ENCODE data around the gene SPO11. TPM values are rescaled to one million over a fixed set of nuclear protein-coding genes. Genes with fewer than 3 reads are reported as not detected.

SPO11 gene
- polyA plus RNA-seq, 4 donors: not detected

DNA sequence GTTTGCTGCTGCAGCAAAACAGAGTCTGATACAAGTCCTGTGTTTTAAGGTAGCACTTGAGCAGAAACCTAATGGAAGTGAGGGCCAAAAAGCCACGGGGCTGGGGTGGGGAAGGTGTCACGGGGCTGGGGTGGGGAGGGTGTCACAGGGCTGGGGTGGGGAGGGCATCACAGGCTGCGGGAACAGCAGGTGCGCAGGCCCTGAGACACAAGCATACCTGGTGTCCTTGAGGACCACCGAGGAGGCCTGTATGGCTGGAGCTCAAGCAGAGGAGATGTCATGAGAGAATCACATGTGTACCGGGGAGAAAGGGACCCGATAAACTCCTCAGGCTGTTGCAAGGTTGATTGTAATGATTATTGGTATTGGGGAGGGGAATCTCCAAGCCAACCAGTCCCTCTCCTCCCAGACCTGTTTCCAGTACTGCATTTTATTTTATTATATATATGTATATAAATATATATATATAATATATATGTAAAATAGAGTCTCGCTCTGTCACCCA lies 13.6 kb upstream of the SPO11 start:
- Histone ChIP-seq H3K36me3 (ENCODE audit: control insufficient read depth in 3 of 3, insufficient read depth in 2 of 3, low read depth in 1 of 3, low read length in 3 of 3) (no peaks in the 10 kb centered on the region), H3K27ac (ENCODE audit: low read depth in 1 of 3, low read length in 2 of 3) (no peak overlapping the region), H3K4me3 (ENCODE audit: low read depth in 1 of 3, low read length in 3 of 3) (no peak overlapping the region), H3K4me1 (ENCODE audit: control insufficient read depth in 3 of 3, insufficient read depth in 2 of 3, low read depth in 1 of 3, low read length in 2 of 3) (no peaks in the 10 kb centered on the region), H3K9me3 (ENCODE audit: control insufficient read depth in 2 of 2, insufficient read depth in 1 of 2, low read depth in 1 of 2, low read length in 1 of 2) (no peaks in the 10 kb centered on the region), H3K27me3 (ENCODE audit: control insufficient read depth in 3 of 3, insufficient read depth in 3 of 3, low read length in 3 of 3) (no peaks in the 10 kb centered on the region)
- no peak for DNase-seq
- no peak for FAIRE-seq
- 69 to 80% (median 77%) methylated on average over 8 of the region's 8 CpGs for WGBS, 3 donors

DNA sequence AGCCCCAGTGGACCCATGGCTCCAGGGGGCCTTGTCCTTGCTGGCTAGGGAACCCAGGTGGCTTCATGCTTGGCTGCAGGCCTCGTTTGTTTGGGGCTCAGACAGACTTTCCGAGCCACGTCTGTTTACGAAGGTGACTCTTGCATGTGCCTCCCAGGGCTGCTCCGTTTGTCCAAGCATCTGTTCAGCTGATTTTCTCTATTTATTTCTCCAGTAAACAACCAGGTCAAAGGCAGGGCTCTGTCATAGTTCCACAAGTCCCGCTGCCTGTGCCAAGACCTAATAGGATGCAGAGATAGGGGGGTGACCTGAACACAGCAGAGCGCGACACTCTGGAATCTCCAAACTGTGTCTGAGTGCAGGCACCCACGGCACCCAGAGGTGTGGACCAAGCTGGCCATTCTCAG lies 12.8 kb upstream of the SPO11 start:
- H3K9me3 ChIP-seq (ENCODE audit: control insufficient read depth in 2 of 2, insufficient read depth in 1 of 2, low read depth in 1 of 2, low read length in 1 of 2): no peaks in the 10 kb centered on the region
- H3K27ac ChIP-seq (ENCODE audit: low read depth in 1 of 3, low read length in 2 of 3): no peak overlapping the region
- no peaks in the 10 kb centered on the region for H3K4me1 ChIP-seq (ENCODE audit: control insufficient read depth in 3 of 3, insufficient read depth in 2 of 3, low read depth in 1 of 3, low read length in 2 of 3)
- no peaks in the 10 kb centered on the region for H3K36me3 ChIP-seq (ENCODE audit: control insufficient read depth in 3 of 3, insufficient read depth in 2 of 3, low read depth in 1 of 3, low read length in 3 of 3)
- no peak for FAIRE-seq
- 72 to 78% (median 72%) methylated on average over 9 of the region's 9 CpGs for WGBS, 3 donors
- DNase-seq: no peak
- peaks cover 0 to 4% (median 0%) of the 10 kb centered on the region in 3 donors for H3K27me3 ChIP-seq (ENCODE audit: control insufficient read depth in 3 of 3, insufficient read depth in 3 of 3, low read length in 3 of 3)
- no peak overlapping the region for H3K4me3 ChIP-seq (ENCODE audit: low read depth in 1 of 3, low read length in 3 of 3)

DNA sequence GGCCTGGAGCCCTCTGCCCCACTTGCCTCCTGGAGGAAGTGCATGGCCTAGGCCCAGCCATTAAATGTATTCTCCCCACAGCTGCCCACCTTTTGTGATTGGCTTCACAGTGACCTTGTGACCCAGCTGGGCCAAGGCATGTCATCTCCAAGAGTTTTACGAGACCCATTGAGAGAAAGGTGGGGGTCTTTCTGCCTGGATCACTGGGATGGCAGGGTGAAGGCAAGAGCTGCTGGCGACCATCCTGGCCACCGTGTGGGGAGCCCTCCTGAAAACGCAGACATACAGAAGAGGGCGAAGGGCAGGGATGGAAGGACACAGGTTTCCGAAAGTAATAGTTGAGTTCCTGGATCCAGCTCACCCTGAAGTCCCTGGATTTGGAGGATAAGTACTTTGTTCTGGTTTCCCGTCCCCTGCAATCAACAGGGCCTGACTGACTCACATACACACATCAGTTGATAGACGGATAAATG lies 12.3 kb upstream of the SPO11 start:
- H3K27me3 ChIP-seq (ENCODE audit: control insufficient read depth in 3 of 3, insufficient read depth in 3 of 3, low read length in 3 of 3): peaks cover 0 to 4% (median 0%) of the 10 kb centered on the region in 3 donors
- DNase-seq (no peak), FAIRE-seq (no peak)
- 72 to 86% (median 80%) methylated on average over 8 of the region's 8 CpGs for WGBS, 3 donors
- H3K4me1 ChIP-seq (ENCODE audit: control insufficient read depth in 3 of 3, insufficient read depth in 2 of 3, low read depth in 1 of 3, low read length in 2 of 3): no peaks in the 10 kb centered on the region
- H3K4me3 ChIP-seq (ENCODE audit: low read depth in 1 of 3, low read length in 3 of 3): no peak overlapping the region
- H3K9me3 ChIP-seq (ENCODE audit: control insufficient read depth in 2 of 2, insufficient read depth in 1 of 2, low read depth in 1 of 2, low read length in 1 of 2): no peaks in the 10 kb centered on the region
- H3K36me3 ChIP-seq (ENCODE audit: control insufficient read depth in 3 of 3, insufficient read depth in 2 of 3, low read depth in 1 of 3, low read length in 3 of 3): no peaks in the 10 kb centered on the region
- H3K27ac ChIP-seq (ENCODE audit: low read depth in 1 of 3, low read length in 2 of 3): no peak overlapping the region

DNA sequence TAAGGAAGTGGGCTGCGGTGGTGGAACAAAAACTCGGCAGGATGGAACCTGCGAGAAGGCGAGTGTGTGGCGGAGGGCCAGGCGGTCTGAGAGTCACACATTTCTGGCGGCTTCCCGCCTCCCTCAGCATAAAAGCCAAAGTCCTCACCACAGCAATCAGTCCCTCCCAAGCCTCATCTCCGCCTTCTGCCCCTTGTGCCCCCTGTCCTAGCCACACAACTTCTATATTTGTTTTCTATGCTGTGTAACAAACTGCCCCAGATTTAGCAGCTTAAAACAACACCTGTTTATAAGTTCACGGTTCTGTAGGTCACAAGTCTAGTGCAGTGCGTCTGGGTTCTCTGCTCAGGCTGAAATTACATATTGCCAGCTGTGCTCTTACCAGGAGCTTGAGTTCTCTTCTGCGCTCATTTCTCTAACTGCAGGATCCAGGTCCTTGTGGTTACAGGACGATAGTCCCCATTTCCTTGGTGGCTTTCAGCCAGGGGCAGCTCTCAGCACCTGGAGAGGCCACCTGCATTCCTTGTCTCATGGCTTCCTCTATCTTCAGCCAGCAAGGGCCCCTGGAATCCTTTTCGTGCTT lies 11.7 kb upstream of the SPO11 start:
- H3K4me3 ChIP-seq (ENCODE audit: low read depth in 1 of 3, low read length in 3 of 3): no peak overlapping the region
- peaks cover 0 to 4% (median 0%) of the 10 kb centered on the region in 3 donors for H3K27me3 ChIP-seq (ENCODE audit: control insufficient read depth in 3 of 3, insufficient read depth in 3 of 3, low read length in 3 of 3)
- FAIRE-seq: no peak
- H3K36me3 ChIP-seq (ENCODE audit: control insufficient read depth in 3 of 3, insufficient read depth in 2 of 3, low read depth in 1 of 3, low read length in 3 of 3): no peaks in the 10 kb centered on the region
- 45 to 72% (median 55%) methylated on average over 14 of the region's 14 CpGs for WGBS, 3 donors
- no peak overlapping the region for H3K27ac ChIP-seq (ENCODE audit: low read depth in 1 of 3, low read length in 2 of 3)
- no peaks in the 10 kb centered on the region for H3K9me3 ChIP-seq (ENCODE audit: control insufficient read depth in 2 of 2, insufficient read depth in 1 of 2, low read depth in 1 of 2, low read length in 1 of 2)
- no peak for DNase-seq
- no peaks in the 10 kb centered on the region for H3K4me1 ChIP-seq (ENCODE audit: control insufficient read depth in 3 of 3, insufficient read depth in 2 of 3, low read depth in 1 of 3, low read length in 2 of 3)

DNA sequence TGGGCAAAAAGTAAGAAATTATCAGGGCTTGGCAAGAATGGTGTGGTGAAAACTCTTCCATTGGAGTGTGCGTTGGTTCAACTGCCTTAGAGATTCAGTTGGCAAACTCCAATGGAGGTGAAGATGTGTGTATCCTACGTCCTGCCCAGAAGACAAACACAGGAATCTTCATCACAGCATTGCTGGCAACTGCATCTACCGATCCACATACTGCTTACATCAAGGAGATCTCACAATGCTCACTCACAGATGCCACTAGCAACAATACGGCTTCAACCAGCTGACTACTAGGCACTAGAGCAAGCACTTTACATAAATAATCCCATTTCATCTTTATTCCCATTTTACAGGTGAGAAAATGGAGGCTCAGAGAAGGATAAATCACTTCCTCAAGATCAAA lies 10.0 kb upstream of the SPO11 start:
- 75 to 77% (median 75%) methylated on average over 4 of the region's 4 CpGs for WGBS, 3 donors
- H3K36me3 ChIP-seq (ENCODE audit: control insufficient read depth in 3 of 3, insufficient read depth in 2 of 3, low read depth in 1 of 3, low read length in 3 of 3): no peaks in the 10 kb centered on the region
- no peaks in the 10 kb centered on the region for H3K4me1 ChIP-seq (ENCODE audit: control insufficient read depth in 3 of 3, insufficient read depth in 2 of 3, low read depth in 1 of 3, low read length in 2 of 3)
- no peak overlapping the region for H3K27ac ChIP-seq (ENCODE audit: low read depth in 1 of 3, low read length in 2 of 3)
- H3K9me3 ChIP-seq (ENCODE audit: control insufficient read depth in 2 of 2, insufficient read depth in 1 of 2, low read depth in 1 of 2, low read length in 1 of 2): no peaks in the 10 kb centered on the region
- no peak for FAIRE-seq
- peaks cover 0 to 4% (median 0%) of the 10 kb centered on the region in 3 donors for H3K27me3 ChIP-seq (ENCODE audit: control insufficient read depth in 3 of 3, insufficient read depth in 3 of 3, low read length in 3 of 3)
- H3K4me3 ChIP-seq (ENCODE audit: low read depth in 1 of 3, low read length in 3 of 3): no peak overlapping the region
- DNase-seq: no peak

DNA sequence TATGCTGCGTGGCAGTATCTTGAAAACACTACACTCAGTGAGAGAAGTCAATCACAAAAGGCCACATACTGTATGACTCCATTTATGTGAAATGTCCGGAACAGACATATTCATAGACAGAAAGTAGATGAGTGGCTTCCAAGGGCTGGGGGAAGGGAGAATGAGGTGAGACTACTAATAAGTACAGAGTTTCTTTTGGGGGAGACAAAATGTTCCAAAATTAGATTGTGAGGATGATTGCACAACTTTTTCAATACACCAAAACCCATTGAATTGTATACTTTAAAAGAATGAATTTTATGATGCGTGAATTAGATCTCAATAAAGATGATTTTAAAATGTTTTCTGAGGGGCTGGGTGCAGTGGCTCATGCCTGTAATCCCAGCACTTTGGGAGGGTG lies 9.2 kb upstream of the SPO11 start:
- WGBS, 3 donors: 69 to 79% (median 70%) methylated on average over 3 of the region's 3 CpGs
- no peak overlapping the region for H3K27ac ChIP-seq (ENCODE audit: low read depth in 1 of 3, low read length in 2 of 3)

DNA sequence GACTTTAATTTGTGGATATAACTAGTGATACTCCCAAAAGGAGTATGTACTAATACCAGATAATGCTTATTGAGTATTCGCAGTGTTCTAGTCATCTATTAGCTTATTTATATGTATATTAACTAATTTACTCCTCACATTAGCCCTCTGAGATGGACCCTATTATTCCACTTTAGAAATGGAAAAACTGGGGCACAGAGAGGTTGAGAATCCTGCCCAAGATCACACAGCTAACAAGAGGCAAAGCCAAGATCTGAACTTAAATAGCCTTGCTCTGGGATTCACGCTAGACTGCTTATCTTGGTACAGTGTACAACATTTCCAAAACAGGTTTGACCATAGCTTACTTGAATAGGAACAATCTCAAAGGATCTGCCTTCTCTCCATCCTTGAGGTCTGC lies 8.5 kb upstream of the SPO11 start:
- Histone ChIP-seq H3K27ac (ENCODE audit: low read depth in 1 of 3, low read length in 2 of 3) (no peak overlapping the region), H3K4me1 (ENCODE audit: control insufficient read depth in 3 of 3, insufficient read depth in 2 of 3, low read depth in 1 of 3, low read length in 2 of 3) (no peaks in the 10 kb centered on the region), H3K27me3 (ENCODE audit: control insufficient read depth in 3 of 3, insufficient read depth in 3 of 3, low read length in 3 of 3) (peaks cover 0 to 4% (median 0%) of the 10 kb centered on the region in 3 donors), H3K4me3 (ENCODE audit: low read depth in 1 of 3, low read length in 3 of 3) (no peak overlapping the region), H3K36me3 (ENCODE audit: control insufficient read depth in 3 of 3, insufficient read depth in 2 of 3, low read depth in 1 of 3, low read length in 3 of 3) (no peaks in the 10 kb centered on the region), H3K9me3 (ENCODE audit: control insufficient read depth in 2 of 2, insufficient read depth in 1 of 2, low read depth in 1 of 2, low read length in 1 of 2) (no peaks in the 10 kb centered on the region)
- FAIRE-seq (no peak), DNase-seq (no peak)
- 53 to 80% (median 66%) methylated on average over 2 of the region's 2 CpGs for WGBS, 3 donors

More for the DNA sequence above, 9.2 kb upstream of the SPO11 start:
- DNase-seq (no peak), FAIRE-seq (no peak)
- Histone ChIP-seq H3K4me1 (ENCODE audit: control insufficient read depth in 3 of 3, insufficient read depth in 2 of 3, low read depth in 1 of 3, low read length in 2 of 3) (no peaks in the 10 kb centered on the region), H3K4me3 (ENCODE audit: low read depth in 1 of 3, low read length in 3 of 3) (no peak overlapping the region), H3K9me3 (ENCODE audit: control insufficient read depth in 2 of 2, insufficient read depth in 1 of 2, low read depth in 1 of 2, low read length in 1 of 2) (no peaks in the 10 kb centered on the region), H3K36me3 (ENCODE audit: control insufficient read depth in 3 of 3, insufficient read depth in 2 of 3, low read depth in 1 of 3, low read length in 3 of 3) (no peaks in the 10 kb centered on the region), H3K27me3 (ENCODE audit: control insufficient read depth in 3 of 3, insufficient read depth in 3 of 3, low read length in 3 of 3) (peaks cover 0 to 4% (median 0%) of the 10 kb centered on the region in 3 donors)

DNA sequence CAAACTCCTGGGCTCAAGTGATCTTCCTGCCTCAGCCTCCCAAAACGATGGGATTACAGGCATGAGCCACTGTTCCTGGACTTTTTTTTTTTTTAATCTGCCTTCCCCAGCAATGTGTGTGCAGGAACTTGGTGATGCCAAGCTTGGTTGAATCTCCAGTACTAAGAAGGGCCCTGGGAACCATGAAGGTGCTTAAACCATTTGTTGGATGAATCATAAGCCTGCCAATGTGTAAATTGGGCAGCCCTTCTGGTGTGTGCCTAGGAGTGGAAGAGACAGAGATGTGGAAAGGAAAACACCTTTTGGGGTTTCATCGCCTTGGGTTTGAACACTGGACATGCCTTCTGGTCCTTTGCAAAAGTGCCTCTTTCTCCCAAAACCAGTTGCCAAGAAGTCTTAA lies 7.1 kb upstream of the SPO11 start:
- Histone ChIP-seq H3K4me1 (ENCODE audit: control insufficient read depth in 3 of 3, insufficient read depth in 2 of 3, low read depth in 1 of 3, low read length in 2 of 3) (no peaks in the 10 kb centered on the region), H3K27me3 (ENCODE audit: control insufficient read depth in 3 of 3, insufficient read depth in 3 of 3, low read length in 3 of 3) (peaks cover 0 to 4% (median 0%) of the 10 kb centered on the region in 3 donors), H3K36me3 (ENCODE audit: control insufficient read depth in 3 of 3, insufficient read depth in 2 of 3, low read depth in 1 of 3, low read length in 3 of 3) (no peaks in the 10 kb centered on the region), H3K4me3 (ENCODE audit: low read depth in 1 of 3, low read length in 3 of 3) (no peak overlapping the region), H3K27ac (ENCODE audit: low read depth in 1 of 3, low read length in 2 of 3) (no peak overlapping the region), H3K9me3 (ENCODE audit: control insufficient read depth in 2 of 2, insufficient read depth in 1 of 2, low read depth in 1 of 2, low read length in 1 of 2) (no peaks in the 10 kb centered on the region)
- DNase-seq (no peak), FAIRE-seq (no peak)
- 64 to 77% (median 75%) methylated on average over 2 of the region's 2 CpGs for WGBS, 3 donors

DNA sequence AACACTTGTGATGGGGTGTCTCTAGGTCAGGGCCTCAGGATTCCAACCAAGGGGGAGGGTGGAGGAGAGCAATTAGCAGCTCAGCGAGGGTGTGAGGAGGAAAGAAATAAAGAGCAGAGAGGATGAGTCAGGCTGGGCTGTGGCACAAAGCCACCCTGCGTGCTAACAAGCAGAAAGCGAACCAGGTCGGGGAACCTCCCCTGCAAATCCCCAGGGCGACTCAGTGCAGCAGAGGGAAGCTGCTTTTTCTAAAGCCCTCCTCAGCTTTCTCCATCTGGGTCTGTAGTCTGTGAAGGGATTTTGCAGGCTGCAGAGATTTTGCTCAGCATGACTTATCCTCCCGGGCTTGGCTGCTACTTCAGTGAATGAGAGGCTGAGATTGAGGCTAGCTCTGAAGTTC lies 6.6 kb upstream of the SPO11 start:
- Histone ChIP-seq H3K9me3 (ENCODE audit: control insufficient read depth in 2 of 2, insufficient read depth in 1 of 2, low read depth in 1 of 2, low read length in 1 of 2) (no peaks in the 10 kb centered on the region), H3K36me3 (ENCODE audit: control insufficient read depth in 3 of 3, insufficient read depth in 2 of 3, low read depth in 1 of 3, low read length in 3 of 3) (no peaks in the 10 kb centered on the region), H3K4me3 (ENCODE audit: low read depth in 1 of 3, low read length in 3 of 3) (no peak overlapping the region), H3K27me3 (ENCODE audit: control insufficient read depth in 3 of 3, insufficient read depth in 3 of 3, low read length in 3 of 3) (peaks cover 0 to 4% (median 0%) of the 10 kb centered on the region in 3 donors), H3K27ac (ENCODE audit: low read depth in 1 of 3, low read length in 2 of 3) (no peak overlapping the region), H3K4me1 (ENCODE audit: control insufficient read depth in 3 of 3, insufficient read depth in 2 of 3, low read depth in 1 of 3, low read length in 2 of 3) (no peaks in the 10 kb centered on the region)
- FAIRE-seq: no peak
- WGBS, 3 donors: 8 to 16% (median 14%) methylated on average over 6 of the region's 6 CpGs
- DNase-seq: no peak

All from small intestine (tissue), 7 donors.